ENCODE results near the gene UBE2L3.
"Not testable (repeated sequence)": the region's sequence is repeated elsewhere in the genome, so short reads cannot be mapped to it uniquely, and the experiment has no call there.

Gene UBE2L3

DNA sequence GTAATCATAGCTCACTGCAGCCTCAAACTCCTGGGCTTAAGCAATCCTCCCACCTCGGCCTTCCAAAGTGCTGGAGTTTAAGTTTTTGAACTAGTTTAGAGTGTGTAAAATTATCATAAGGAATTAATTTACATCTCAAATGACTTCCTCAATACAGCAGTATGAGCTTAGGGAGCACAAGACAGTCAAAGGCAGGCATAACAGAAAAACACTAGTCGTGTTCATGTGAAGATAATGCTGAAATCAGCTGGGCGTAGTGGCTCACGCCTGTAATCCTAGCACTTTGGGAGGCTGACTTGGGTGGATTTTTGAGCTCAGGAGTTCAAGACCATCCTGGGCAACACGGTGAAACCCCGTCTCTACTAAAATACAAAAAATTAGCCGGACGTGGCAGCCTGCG is 36.5 kb downstream of the UBE2L3 start:
- DNase-seq = no peak

DNA sequence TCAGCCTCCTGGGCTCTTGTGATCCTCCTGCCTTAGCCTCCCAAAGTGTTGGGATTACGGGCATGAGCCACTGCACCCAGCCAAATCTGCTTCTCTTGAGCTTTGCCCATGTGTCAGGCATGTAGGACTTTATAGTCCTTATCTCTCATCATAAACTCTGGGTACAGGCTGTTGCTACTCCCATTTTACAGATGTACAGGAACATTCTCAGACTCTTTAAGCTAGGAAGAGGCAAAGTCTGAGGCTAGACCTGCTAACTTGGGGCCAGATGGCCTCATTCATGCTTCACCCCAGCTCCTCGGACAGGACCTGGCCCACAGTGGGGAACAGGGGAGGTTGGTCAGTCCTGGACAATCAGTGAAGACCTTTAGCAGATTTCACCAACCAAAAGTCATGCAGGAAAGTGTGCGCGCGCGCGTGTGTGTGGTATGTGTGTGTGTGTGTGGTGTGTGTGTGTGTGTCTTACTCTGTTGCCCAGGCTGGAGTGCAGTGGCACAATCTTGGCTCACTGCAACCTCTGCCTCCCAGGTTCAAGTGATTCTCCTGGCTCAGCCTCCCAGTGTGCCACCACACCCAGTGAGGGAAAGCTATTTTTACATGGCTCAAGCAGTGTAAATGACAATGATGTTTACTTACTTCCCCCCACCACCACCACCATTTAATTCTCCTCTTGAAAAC is 38.5 kb downstream of the UBE2L3 start:
- no peak for DNase-seq

DNA sequence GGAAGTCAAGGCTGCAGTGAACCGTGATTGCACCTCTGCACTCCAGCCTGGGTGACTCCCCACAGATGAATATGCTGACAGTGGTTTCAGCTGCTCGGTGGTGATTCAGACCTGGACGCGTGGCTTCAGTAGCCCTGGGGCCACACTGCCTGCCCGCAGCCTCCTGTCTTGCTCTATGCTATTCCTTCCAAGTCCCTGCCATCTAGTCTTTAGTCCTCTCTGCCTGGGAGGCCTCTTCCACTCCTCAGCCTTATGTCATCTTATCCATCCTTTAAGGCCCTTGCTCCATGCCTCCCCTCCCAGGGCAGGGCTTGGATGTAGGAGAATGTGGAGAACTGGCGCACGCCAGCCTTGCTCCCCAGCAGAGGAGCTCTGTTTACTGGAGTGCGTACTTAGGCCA is 39.3 kb downstream of the UBE2L3 start:
- DNase-seq = no peak

DNA sequence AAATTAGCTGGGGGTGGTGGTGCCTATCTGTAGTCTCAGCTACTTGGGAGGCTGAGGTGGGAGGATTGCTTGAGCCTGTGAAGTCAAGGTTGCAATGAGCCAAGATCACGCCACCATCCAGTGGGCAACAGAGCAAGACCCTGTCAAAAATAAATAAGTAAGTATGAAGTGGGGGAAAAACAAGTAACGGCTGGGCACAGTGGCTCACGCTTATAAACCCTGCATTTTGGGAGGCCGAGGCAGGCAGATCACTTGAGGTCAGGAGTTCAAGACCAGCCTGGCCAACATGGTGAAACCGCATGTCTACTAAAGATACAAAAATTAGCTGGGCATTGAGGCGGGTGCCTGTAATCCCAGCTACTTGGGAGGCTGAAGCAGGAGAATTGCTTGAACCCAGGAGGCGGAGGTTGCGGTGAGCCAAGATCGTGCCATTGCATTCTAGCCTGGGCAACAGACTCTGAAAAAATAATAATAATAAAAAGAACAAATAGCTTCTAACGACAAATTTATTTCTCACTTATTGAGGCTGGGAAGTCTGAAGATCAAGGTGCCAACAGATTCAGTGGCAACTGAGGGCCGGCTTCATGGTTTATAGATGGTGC is 42.1 kb downstream of the UBE2L3 start:
- not testable (repeated sequence) for DNase-seq

DNA sequence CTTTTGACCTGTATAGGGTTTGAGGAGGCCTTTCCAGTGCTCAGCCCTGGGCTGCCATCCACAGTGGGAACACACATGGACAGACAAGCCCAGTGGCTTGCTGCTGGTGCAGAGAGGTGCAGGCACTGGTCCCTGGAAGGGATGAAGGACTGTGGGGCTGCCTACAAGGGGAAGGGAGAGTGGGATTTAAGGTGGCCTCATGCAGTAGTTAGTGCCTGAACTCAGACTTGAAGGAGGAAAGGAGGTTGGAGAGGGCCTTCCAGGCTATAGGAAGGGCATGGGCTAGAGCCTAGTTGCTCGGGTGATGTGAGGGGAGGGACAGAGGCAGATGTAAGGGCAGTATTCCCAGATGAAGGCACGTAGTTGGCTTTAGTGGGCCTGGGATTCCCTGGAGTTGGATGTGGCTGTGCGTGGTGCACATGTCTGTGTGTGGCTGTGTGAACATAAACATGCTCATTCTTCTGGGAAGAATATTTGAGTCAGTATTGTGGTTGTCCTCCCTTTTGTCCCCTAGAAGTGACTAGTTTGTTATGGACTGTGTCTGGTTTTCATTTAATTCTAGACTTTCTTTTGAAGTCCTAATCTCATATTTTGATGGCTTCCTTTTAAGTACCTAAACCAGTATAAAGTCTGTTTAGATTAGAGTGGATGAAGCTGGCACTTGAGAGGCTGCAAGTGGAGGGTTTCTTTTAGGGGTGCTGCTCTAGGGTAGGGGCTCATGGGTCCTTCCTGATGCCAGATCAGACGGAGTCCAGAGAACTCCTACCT is 43.9 kb downstream of the UBE2L3 start:
- no peak for DNase-seq

DNA sequence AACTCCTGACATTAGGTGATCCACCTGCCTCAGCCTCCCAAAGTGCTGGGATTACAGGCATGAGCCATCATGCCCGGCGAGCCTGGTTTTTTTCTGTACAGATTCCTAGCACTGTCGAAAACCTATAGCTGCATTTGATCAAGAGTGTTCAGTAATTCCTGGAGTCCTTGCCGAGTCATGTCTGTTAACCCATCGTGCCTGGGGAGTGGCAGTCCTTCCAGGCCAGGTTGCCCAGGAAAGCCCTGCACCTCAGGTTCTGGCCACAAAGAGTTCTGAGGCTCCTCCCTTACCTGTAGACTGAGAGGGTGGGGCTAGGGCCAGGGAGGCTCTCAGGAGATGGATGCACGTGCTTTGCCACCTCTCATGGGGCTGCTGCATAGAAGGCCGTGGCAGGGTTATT is 45.3 kb downstream of the UBE2L3 start:
- no peak for DNase-seq

DNA sequence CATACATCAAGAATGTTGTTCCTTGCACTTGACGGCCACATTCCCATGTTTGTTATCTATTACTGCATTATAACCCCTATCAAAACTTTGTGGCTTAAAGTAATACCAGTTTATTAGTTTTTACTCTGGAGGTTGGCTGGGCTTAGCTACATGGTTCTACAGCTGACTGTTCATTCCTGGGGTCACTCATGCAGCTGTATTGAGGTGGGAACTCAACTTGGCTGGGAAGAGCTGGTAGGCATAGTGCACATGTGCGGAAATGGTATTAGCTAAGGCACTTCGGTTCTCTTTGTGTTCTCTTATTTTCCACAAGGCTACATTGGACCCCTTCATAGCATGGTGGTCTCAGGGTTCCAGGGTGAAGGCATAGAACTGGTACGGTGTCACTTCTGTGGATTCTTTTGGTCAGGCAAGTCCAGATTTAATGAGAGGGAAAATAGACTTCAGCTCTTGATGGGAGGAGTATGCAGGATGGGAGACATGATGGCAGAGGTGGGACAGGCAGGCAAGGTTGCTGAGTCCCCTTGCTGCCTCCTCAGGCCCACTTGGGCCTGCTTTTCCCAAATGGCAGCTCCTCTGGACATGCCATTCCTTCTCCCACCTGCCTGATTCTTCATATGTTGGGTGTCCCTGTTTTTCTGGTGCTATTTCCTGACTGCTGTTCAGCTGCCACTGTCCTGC is 46.2 kb downstream of the UBE2L3 start:
- DNase-seq = no peak

DNA sequence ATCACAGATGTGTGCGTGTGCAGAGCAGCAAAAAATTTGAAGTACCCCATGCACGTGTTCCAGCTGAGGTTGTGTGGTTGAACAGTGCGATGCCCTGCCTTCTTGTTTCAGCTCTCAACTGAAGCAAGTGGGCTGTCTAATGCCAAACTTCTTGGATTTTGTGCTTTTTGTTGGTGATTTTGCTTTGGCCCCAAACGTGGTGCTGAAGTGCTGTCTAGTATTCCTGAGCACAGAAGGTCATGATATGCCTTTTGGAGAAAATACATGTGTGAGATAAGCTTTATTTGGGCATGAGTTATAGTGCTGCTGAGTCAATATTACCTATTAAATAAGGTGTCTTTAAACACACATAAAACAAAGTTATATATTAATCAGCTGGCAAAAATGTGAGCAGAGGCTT is 48.2 kb downstream of the UBE2L3 start:
- DNase-seq = no peak

DNA sequence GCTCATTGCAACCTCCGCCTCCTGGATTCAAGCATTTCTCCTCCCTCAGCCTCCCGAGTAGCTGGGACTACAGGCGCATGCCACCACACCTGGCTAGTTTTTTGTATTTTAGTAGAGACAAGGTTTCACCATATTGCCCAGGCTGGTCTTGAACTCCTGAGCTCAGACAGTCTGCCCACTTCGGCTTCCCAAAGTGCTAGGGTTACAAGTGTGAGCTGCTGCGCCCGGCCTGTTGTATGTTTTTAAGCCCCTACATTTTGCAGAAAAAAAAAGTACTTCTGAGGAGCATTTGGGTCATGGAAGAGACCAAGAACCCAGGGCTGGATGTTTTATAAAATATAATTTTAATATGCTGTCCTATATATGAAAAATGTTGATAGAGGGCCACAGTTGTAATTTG is 49.8 kb downstream of the UBE2L3 start:
- not testable (repeated sequence) for DNase-seq

DNA sequence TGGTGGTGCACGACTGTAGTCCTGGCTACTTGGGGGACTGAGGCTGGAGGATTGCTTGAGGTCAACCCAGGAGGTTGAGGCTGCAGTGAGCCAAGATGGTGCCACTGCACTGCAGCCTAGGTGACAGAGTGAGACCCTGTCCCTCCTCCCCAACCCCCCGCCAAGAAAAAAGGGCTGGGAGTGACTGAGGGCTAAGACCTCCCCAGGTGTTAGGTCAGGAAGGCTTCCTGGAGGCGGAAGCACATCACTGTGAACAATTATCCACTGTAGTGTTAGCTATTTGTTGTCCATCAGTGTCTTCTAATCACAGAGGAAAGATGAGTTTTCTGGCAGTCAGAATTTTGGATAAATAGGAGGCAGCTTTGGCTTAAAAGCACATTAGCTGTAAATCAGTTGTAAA is 53.5 kb downstream of the UBE2L3 start:
- no peak for DNase-seq

DNA sequence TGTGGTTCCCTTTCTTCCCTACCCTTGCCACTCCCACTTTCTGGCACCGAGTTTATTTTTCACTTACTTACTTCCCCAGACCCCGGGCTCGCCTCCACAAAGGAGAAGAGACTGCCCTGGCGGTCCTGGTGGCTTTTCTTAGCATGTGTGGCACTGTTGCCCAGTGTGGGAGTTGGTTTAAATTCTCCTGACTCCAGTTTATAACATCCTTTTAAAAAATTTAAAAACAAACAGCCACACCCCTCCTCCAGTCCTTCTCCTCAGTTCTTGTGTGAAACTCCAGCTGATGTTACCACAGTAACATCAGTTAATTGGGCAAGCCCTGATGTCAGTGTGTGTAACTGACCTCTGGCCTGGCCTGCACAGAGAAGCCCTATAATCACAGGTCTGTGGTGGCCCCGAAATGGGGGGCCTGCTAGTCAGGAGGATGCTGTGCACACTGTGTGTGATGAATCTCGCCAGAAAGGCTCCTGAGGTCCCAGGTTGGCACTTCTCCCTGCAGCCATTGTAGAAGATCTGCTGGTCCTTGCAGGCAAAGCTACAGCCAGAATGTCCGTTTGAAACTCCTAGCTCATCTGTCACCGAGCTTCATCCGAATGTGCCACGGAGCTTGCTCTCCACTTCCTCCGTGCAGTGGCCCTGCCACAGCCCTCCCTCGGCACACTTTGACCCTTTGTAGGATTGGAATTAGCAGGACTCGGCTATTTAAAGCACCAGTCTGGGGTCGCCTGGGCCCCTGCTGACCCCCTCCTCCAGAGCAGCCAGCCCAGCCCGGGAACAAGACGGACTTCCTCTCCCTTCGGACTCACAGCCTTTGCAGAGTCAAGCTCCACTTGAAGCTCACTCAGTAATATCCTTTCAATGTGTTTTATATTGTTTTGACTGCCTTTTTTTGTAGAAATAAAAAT is 54.8 kb downstream of the UBE2L3 start:
- no peak for DNase-seq

DNA sequence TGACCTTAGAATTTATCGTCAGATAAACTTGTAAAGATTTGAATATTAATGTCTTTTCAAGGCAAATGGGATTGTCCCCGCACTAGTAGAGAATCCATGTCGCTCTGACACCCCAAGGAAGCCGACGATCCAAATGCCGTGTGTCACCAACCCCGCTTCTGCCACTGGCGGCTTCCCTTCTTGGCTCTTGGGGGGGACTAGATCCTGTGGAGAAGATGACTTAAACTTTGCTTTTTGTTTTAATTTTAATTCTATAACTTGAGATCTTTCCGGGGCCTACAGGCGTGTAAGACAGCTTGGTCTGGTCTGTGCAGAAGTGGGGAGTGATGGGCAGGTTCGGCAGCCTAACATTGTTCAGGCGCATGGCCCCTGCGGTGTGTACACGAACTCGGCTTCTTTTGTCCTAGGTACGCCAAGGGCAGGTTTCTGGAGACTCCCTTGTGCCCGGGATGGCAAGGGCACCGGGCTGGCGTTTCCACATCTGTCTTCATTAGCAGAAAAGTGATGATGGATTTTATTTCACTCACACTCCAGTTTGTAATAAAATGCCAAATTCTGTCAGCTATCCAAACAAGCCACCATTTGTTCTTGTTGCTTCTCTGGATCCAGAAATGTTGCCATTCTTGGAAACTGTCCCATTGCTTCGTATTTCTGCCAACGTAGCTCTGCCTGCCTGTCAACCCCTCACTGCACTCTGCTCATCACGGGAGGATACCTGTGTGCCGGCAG is 55.6 kb downstream of the UBE2L3 start:
- no peak for DNase-seq

DNA sequence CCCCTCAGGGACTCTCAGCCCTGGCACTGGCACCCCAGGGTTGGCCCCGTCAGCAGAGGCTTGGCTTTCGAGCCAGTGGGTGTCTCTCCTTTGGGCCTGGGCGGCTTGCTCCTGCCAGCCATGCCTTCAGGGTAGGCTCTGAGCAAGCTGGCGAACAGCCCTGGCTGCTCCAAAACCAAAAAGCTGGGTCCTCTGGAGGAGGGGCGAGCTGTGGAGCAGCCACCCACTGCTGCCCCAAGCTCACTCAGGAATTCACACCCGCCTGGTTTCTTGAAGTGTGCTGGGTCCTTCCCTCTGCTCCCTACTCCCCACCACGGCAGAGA is 56.1 kb downstream of the UBE2L3 start:
- DNase-seq = no peak

DNA sequence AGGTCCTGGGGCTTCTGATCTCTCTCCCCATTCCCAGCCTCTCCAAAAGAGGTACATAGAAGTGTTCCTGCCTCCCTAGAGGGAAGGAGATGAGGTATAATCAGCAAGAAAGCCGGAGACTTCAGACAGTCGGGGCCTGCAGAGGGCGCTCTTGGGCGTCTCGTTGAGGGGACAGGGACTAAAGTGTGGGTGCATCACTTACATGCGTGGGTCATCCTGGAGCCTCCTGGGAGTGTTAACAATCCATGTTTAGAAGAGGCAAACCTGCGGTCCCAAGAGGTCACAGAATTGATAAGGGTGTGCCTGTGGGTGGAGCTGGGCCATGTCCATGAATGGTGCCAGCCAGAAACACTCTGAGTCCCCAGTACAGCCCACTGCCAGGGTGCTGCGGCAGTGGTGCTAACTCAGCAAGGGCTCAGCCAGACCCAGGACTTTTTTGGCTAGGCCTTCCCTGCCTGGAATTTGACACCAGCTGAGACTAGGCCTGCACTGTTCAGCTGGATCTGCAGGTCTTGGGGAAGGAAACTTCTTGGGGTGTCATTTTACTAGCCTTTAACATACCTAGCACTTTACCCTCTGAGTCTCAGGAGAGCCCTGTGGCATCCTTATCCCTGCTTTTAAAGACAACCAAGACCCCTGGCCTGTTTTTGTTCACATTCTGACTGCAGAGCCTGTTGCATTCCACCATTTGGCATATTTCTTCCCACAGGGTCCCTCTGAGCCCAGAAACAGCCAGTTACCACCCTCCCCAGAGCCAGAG is 56.8 kb downstream of the UBE2L3 start:
- no peak for DNase-seq

DNA sequence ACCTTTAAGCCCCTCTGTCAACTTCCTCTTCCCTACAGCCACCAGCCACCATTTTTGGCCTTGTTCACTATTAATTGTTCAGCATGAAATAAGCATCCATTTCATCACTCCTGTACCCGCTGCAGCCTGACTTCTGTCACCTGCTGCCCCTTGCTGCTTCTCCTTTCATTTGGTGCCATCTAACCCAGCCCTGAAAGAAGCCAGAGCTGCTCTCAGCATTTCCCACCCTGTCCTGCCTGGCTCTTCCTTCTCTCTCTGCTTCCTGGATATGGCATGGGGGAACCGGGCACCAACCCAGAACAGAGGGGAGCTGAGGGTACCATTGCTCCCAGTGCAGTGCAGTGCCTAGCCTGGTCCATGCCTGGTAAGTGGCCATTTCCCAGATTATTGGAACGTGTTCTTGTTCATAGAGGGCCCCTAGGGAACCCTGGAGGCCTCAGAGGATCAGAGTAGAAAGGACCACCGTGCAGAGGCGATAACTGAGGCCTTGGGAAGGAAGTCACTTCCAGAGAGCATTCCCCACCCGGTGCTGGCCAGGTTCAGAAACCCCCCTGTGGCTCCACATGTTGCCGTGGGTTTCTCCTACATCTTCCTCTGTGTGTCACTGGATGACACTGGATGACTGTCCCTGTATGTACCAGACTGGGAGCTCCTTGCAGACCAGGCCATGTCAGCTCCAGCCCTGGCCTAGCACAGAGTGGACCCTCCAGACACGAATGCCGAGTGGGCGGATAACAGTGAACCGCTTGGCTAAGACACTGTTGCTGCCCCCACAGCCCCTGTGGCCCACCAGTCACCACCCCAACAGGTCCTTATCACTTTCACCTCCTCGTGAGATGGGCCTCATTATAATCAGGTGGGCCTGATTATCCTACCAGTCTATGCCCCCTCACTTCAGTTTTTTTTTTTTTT is 57.6 kb downstream of the UBE2L3 start:
- no peak for DNase-seq

DNA sequence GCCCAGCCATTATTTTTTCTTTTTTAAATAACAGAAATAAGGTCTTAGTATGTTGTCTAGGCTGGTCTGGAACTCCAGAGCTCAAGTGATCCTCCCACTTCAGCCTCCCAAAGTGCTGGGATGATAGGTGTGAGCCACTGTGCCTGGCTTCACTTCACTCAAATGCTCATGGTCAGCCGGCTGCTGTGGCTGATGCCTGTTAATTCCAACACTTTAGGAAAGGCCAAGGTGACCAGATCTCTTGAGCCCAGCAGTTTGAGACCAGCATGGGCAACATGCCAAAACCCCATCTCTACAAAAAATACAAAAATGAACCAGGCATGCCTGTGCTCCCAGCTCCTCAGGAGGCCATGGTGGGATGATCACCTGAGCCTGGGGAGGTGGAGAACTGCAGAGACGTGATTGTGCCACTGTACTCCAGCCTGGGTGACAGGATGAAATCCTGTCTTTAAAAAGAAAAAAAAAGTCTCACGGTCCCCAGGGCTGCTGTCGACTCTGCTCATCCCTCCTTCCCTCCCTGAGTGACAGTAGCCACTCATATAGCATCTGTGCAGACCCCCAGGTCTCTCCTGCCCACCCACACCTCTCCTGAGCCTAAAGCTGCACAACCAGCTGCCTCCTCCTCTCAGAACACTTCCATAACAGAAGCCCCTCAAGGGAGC is 58.7 kb downstream of the UBE2L3 start:
- DNase-seq = no peak

DNA sequence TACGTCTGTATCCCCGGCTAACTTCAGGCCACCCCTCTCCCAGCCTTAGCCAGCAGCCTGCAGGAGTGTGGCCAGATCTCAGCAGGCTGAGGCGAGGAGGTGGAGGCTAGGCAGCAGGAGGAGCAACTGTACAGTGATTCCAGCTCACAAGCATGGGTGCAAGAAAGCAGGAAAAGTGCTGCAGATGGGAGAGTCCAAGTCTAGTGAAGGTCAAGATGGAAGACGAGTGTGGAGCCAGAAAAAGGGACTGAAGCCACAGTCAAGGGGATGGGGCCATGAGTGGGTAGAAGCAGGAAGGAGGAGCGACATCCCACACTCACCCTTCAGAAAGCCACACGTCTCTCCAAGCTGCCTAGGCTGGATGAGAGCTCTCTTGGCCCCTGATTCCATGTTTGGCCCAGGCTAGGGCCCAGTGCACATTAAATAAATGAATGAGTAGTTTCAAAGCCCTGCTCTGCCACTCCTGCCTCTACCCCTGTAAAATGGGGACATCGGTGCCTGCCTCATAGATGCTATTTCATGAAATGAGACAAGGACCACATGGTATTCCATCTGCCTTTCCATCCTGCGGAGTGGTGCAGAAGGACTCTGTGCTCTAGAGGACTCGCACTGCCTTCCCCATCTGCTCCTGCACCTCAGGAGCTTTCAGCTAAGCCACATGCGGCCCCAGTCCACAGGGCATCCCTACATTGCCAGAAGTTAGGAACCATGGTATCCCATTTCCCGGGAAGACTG is 59.4 kb downstream of the UBE2L3 start:
- DNase-seq = no peak

DNA sequence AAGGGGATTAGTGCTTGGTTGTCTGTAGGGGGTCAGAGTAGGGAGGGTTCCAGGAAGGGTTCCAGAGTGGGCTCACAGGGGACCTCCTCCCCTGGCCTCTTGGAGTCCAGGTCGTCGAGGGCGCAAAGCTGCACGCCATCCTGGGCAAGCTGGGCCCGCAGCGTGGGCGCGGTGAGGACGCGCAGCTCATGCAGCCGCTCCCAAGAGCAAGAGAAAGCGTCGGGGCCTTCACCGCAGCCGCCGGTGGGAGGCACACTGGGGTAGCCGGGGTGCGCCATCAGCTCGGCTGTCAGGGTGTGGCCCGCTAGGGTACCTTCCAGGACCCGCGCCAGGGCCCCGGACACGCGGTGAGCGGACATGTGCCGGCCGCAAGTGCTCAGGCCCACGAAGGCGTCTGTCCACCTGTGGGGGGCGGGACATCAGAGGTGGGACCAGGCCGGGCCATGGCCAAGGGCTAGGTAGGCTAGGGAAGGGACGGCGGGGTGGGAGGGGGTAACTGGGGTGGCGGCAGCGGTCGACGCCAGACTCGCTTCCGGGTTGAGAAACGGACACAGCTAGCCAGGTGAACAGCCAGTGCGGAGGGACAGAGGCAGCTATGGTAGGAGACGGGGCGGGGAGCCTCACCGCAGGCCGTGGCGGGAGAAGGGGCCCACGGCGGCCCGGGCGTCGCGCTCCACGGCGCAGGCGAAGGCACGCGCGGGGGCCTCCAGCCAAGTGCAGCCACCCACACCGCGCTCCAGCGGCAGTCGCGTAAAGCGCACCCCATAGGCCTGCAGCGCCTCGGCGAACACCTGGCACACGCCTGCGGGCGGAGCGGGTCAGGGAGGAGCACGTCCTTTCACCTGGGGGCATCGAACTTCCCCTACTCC is 61.1 kb downstream of the UBE2L3 start:
- DNase-seq = no peak
